Testis (tissue), 2 donors: ENCODE data around the gene RAB25.

ENCODE experiments used
- CTCF ChIP-seq, 3 experiments: fragments of 450-650 bp in 2 of 3; fragments of 200-600 bp in 1 of 3; sonication (generic) in 1 of 3; IDR thresholded peaks; one replicate each; pipeline ENCODE4 v1.5.1; 2016 to 2019; ENCODE audit warnings: antibody characterized with exemption in 3 of 3, mild to moderate bottlenecking in 2 of 3, moderate library complexity in 1 of 3
- POLR2A ChIP-seq: fragments of 450-650 bp; IDR thresholded peaks from one replicate; pipeline ENCODE4 v1.6.1; 2017; ENCODE audit warnings: antibody characterized with exemption, mild to moderate bottlenecking, moderate library complexity

DNA sequence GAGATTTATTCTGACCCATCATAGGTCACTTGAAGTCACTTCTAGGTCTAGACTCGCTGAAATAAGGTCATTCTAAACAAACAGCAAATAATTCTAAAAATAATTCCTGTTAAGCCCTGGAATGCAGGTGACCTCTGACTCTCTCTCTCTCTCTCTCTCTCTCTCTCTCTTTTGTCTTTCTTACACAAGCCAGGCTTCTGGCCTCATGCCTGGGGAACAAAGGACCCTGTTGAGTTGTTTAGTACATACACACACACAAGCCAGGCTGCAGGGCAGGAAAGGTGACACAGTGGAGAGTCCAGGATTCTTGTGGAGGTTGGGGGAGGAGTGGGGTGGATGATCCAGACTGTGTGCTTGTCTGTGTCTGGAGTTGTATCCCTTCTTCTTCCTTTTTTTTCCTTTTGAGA lies 25.3 kb downstream of the RAB25 start:
- TF ChIP-seq POLR2A (no peak), CTCF (IDR thresholded peaks at IDR 0.05) (no peak)
